ENCODE measurements around the gene ZCCHC12.
"Not testable (repeated sequence)": the region's sequence is repeated elsewhere in the genome, so short reads cannot be mapped to it uniquely, and the experiment has no call there.

DNA sequence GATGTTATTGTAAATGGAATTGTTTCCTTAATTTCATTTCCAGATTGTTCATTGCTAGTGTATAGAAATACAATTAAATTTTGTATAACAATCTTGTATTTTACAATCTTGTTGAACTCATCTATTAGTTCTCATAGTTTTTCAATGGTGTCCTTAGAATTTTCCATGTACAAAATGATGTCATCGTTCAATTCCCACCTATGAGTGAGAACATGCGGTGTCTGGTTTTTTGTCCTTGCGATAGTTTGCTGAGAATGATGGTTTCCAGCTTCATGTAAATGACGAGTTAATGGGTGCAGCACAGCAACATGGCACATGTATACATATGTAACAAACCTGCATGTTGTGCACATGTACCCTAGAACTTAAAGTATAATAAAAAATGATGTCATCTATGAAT, 6.4 kb upstream of the ZCCHC12 start:
- TF ChIP-seq, protein P1, sequence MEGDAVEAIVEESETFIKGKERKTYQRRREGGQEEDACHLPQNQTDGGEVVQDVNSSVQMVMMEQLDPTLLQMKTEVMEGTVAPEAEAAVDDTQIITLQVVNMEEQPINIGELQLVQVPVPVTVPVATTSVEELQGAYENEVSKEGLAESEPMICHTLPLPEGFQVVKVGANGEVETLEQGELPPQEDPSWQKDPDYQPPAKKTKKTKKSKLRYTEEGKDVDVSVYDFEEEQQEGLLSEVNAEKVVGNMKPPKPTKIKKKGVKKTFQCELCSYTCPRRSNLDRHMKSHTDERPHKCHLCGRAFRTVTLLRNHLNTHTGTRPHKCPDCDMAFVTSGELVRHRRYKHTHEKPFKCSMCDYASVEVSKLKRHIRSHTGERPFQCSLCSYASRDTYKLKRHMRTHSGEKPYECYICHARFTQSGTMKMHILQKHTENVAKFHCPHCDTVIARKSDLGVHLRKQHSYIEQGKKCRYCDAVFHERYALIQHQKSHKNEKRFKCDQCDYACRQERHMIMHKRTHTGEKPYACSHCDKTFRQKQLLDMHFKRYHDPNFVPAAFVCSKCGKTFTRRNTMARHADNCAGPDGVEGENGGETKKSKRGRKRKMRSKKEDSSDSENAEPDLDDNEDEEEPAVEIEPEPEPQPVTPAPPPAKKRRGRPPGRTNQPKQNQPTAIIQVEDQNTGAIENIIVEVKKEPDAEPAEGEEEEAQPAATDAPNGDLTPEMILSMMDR (IDR thresholded peaks at IDR 0.05) = not testable (repeated sequence)
- not testable (repeated sequence) for TF ChIP-seq POLR2A (IDR thresholded peaks at IDR 0.05)
